ENCODE results near the gene HDGFL3. TPM values are rescaled to one million over a fixed set of nuclear protein-coding genes. Genes with fewer than 3 reads are reported as not detected.

Gene HDGFL3
- total and polyA plus RNA-seq, 7 donors, result 2.6 to 10.4 (median 4.8) TPM

DNA sequence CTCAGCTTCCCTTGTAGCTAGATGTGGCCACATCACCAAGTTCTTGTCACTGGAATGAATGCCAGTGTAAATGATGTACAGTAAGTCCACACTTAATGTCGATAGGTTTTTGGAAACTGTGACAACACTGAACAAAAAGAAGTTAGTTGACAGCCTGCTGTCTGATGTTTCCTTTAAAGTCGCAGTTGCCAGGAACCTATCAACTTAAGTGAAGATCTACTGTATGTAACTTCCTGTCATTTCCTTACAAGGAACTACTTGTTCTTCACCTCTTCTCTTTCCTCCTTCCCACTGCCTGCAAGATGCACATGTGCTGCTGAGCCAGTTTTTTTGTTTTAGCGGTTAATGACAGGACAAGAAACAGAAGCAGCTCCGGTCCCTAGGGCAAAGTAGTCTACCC, 44.6 kb downstream of the HDGFL3 start:
- DNase-seq, result no peak
- Histone ChIP-seq H3K9me3 (peaks cover 7% of the 10 kb centered on the region), H3K36me3 (ENCODE audit: insufficient read depth in 1 of 2, low read depth in 1 of 2) (no peaks in the 10 kb centered on the region), H3K27ac (no peak overlapping the region), H3K4me3 (no peak overlapping the region), H3K27me3 (ENCODE audit: insufficient read depth in 3 of 3, low read length in 2 of 3) (no peaks in the 10 kb centered on the region), H3K4me1 (no peaks in the 10 kb centered on the region)
- no peak for ATAC-seq
- intact Hi-C loops (cut with DNase I), result no loop called here
- WGBS, 3 donors, result 86 to 91% (median 88%) methylated on average over 4 of the region's 4 CpGs
- TF ChIP-seq, protein P1, sequence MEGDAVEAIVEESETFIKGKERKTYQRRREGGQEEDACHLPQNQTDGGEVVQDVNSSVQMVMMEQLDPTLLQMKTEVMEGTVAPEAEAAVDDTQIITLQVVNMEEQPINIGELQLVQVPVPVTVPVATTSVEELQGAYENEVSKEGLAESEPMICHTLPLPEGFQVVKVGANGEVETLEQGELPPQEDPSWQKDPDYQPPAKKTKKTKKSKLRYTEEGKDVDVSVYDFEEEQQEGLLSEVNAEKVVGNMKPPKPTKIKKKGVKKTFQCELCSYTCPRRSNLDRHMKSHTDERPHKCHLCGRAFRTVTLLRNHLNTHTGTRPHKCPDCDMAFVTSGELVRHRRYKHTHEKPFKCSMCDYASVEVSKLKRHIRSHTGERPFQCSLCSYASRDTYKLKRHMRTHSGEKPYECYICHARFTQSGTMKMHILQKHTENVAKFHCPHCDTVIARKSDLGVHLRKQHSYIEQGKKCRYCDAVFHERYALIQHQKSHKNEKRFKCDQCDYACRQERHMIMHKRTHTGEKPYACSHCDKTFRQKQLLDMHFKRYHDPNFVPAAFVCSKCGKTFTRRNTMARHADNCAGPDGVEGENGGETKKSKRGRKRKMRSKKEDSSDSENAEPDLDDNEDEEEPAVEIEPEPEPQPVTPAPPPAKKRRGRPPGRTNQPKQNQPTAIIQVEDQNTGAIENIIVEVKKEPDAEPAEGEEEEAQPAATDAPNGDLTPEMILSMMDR (IDR thresholded peaks at IDR 0.05), result no peak

DNA sequence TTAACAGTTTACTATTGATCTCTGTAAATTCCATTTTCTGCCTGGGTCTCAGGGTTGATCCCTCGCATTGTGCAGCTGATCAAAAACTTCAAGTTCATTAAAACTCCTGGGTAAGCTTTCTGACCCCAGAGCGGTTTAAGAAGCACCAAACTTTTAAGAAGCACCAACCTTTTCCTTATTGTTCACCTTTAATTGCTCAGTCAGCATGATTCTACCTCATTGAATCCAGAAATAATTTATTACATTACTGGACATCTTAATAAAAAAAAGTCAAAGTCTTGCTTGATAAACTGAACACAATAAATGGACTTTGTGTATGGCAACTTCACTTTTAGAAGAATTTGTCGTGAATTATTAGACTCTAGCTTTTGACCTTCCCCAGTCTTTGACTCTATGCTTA, 46.9 kb downstream of the HDGFL3 start:
- H3K36me3 ChIP-seq (ENCODE audit: insufficient read depth in 1 of 2, low read depth in 1 of 2), result peaks cover 6 to 12% of the 10 kb centered on the region in 2 donors
- intact Hi-C loops (cut with DNase I), result no loop called here
- no peaks in the 10 kb centered on the region for H3K4me1 ChIP-seq
- H3K4me3 ChIP-seq, result no peak overlapping the region
- H3K27ac ChIP-seq, result no peak overlapping the region
- ATAC-seq (no peak), DNase-seq (no peak)
- no peaks in the 10 kb centered on the region for H3K9me3 ChIP-seq
- H3K27me3 ChIP-seq (ENCODE audit: insufficient read depth in 3 of 3, low read length in 2 of 3), result no peaks in the 10 kb centered on the region
- TF ChIP-seq, protein P1 (IDR thresholded peaks at IDR 0.05), result no peak
- WGBS, 3 donors, result 95 to 99% (median 97%) methylated on average over 3 of the region's 3 CpGs

DNA sequence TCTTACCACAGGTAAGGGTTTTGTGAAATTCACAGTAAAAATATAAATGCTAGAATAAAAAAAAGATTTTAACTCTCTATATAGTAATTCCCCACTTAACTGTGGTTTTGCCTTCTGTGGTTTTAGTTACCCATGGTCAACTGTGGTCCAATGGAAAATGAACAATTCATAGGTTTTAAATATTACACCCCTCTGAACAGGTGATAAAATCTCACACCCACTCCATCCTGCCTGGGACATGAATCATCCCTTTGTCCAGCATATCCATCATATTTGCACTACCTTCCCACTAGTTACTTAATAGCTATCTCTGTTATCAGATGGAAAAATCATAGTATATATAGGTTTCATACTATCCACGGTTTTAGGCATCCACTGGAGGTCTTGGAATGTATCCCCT, 49.2 kb downstream of the HDGFL3 start:
- Histone ChIP-seq H3K27ac (no peak overlapping the region), H3K36me3 (ENCODE audit: insufficient read depth in 1 of 2, low read depth in 1 of 2) (peaks cover 6 to 12% of the 10 kb centered on the region in 2 donors), H3K27me3 (ENCODE audit: insufficient read depth in 3 of 3, low read length in 2 of 3) (no peaks in the 10 kb centered on the region), H3K9me3 (no peaks in the 10 kb centered on the region), H3K4me1 (no peaks in the 10 kb centered on the region), H3K4me3 (no peak overlapping the region)
- ATAC-seq, result no peak
- WGBS, 3 donors, result 84 to 93% (median 91%) methylated on average over 1 of the region's 1 CpG
- no peak for DNase-seq
- TF ChIP-seq, protein P1 (IDR thresholded peaks at IDR 0.05), result no peak
- intact Hi-C loops (cut with DNase I), result no loop called here

DNA sequence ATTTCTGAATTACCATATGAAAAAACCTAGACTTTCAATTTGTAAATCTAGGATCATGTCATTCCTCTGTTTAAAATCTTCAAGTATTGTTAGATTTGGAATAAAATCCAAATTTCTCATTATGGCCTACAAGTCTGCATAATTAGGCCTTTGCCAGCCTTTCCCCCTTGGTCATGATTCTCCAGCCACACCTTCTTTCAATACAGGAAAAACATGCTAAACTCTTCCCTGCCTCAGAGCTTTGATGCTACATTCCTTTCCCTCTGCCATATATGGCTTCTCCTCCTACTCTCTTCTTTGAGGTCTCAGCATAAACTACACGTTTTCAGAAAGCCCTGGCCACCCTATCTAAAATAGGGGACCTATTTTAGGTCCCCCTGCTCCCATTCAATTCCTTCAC, 51.7 kb downstream of the HDGFL3 start:
- intact Hi-C loops (cut with DNase I), result no loop called here
- ATAC-seq, result no peak
- Histone ChIP-seq H3K4me1 (no peaks in the 10 kb centered on the region), H3K27ac (no peak overlapping the region), H3K4me3 (no peak overlapping the region), H3K27me3 (ENCODE audit: insufficient read depth in 3 of 3, low read length in 2 of 3) (no peaks in the 10 kb centered on the region), H3K36me3 (ENCODE audit: insufficient read depth in 1 of 2, low read depth in 1 of 2) (peaks cover 6 to 19% of the 10 kb centered on the region in 2 donors), H3K9me3 (no peaks in the 10 kb centered on the region)
- TF ChIP-seq, protein P1 (IDR thresholded peaks at IDR 0.05), result no peak
- DNase-seq, result no peak
- 54 to 78% (median 70%) methylated on average over 1 of the region's 1 CpG for WGBS, 3 donors

DNA sequence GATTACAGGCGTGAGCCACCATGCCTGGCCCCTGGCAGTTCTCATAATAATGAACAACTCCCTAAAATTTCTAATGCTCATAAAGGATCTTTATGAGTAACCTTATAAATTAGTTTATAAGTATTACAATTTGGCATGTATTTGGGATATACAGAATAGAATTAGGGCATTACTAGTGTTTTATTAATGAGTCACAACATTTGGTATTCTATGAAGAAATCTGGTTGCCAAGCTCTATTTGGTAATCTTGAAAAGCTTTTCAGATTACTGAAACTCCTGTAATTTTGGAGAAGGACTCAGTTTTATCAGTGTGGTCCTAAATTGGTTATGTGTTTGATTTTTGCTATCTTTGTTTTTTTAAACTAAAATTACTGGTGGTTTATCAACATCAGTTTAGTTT, 54.3 kb downstream of the HDGFL3 start:
- ATAC-seq (no peak), DNase-seq (no peak)
- Histone ChIP-seq H3K4me1 (no peaks in the 10 kb centered on the region), H3K27ac (no peak overlapping the region), H3K4me3 (no peak overlapping the region), H3K27me3 (ENCODE audit: insufficient read depth in 3 of 3, low read length in 2 of 3) (no peaks in the 10 kb centered on the region), H3K36me3 (ENCODE audit: insufficient read depth in 1 of 2, low read depth in 1 of 2) (peaks cover 6 to 26% of the 10 kb centered on the region in 2 donors), H3K9me3 (no peaks in the 10 kb centered on the region)
- intact Hi-C loops (cut with DNase I), result no loop called here
- WGBS, 3 donors, result 92 to 100% (median 95%) methylated on average over 1 of the region's 1 CpG
- TF ChIP-seq, protein P1 (IDR thresholded peaks at IDR 0.05), result no peak
